Ishikawa (cell line): ENCODE data around the gene AGER.

Experiments used
- CEBPB ChIP-seq: IDR thresholded peaks from 2 replicates; pipeline ENCODE4 v1.6.1; 2012
- CREB1 ChIP-seq: IDR thresholded peaks from 2 replicates; pipeline ENCODE4 v1.6.1; 2012; ENCODE audit warnings: low read depth
- EGR1 ChIP-seq: IDR thresholded peaks from 2 replicates; pipeline ENCODE4 v1.6.1; 2012
- EP300 ChIP-seq: IDR thresholded peaks from 2 replicates; pipeline ENCODE4 v1.6.1; 2012; ENCODE audit warnings: borderline replicate concordance
- FOXM1 ChIP-seq: IDR thresholded peaks from 2 replicates; pipeline ENCODE4 v1.6.1; 2012; ENCODE audit warnings: low read depth, borderline replicate concordance
- MAX ChIP-seq: IDR thresholded peaks from 2 replicates; pipeline ENCODE4 v1.6.1; 2012
- NFIC ChIP-seq: IDR thresholded peaks from 2 replicates; pipeline ENCODE4 v1.6.1; 2012
- RAD21 ChIP-seq: IDR thresholded peaks from 2 replicates; pipeline ENCODE4 v1.6.1; 2012; ENCODE audit warnings: low read depth
- REST ChIP-seq: IDR thresholded peaks from 2 replicates; pipeline ENCODE4 v1.6.1; 2012; ENCODE audit warnings: low read depth, mild to moderate bottlenecking
- TAF1 ChIP-seq: IDR thresholded peaks from 2 replicates; pipeline ENCODE4 v1.6.1; 2012; ENCODE audit warnings: low read depth, mild to moderate bottlenecking
- TCF12 ChIP-seq: IDR thresholded peaks from 2 replicates; pipeline ENCODE4 v1.6.1; 2012; ENCODE audit warnings: low read depth
- TEAD4 ChIP-seq: IDR thresholded peaks from 2 replicates; pipeline ENCODE4 v1.6.1; 2012
- YY1 ChIP-seq: IDR thresholded peaks from 2 replicates; pipeline ENCODE4 v1.6.1; 2012; ENCODE audit warnings: low read depth
- ZBTB7A ChIP-seq: IDR thresholded peaks from 2 replicates; pipeline ENCODE4 v1.6.1; 2012; ENCODE audit warnings: low read depth
- TF ChIP-seq, protein P1 (sequence below): IDR thresholded peaks from 2 replicates; pipeline ENCODE4 v1.6.1; 2012

The AGER gene

GRCh38 chr6:32183483-32184083 is 470 bp downstream of the AGER start:
- TF ChIP-seq MAX: no peak

DNA sequence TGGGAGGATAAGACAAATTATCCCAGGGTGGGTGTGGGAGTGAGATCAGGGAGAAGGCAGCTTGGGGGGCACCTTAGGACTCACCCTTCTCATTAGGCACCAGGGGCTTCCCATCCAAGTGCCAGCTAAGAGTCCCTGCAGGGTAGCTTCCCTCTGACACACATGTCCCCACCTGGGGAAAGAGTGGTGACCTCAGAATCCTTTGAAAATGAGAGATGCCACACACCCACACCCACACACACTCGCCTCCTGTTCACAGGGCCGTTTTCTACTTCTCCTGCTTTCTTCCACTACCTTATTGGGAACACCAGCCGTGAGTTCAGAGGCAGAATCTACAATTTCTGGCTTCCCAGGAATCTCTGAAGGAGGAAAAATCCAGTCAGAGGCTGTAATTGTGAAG is 1.0 kb downstream of the AGER start:
- TF ChIP-seq FOXM1 (no peak), EP300 (no peak), REST (no peak), TEAD4 (no peak), CEBPB (no peak), TCF12 (no peak), TAF1 (no peak)

- no peak for TF ChIP-seq RAD21
- TF ChIP-seq YY1: no peak
- TF ChIP-seq TEAD4: no peak
- TF ChIP-seq REST: no peak
- TF ChIP-seq, protein P1, sequence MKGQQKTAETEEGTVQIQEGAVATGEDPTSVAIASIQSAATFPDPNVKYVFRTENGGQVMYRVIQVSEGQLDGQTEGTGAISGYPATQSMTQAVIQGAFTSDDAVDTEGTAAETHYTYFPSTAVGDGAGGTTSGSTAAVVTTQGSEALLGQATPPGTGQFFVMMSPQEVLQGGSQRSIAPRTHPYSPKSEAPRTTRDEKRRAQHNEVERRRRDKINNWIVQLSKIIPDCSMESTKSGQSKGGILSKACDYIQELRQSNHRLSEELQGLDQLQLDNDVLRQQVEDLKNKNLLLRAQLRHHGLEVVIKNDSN: no peak
- TF ChIP-seq FOXM1: no peak
- no peak for TF ChIP-seq EGR1
- no peak for TF ChIP-seq MAX
- no peak for TF ChIP-seq ZBTB7A
- TF ChIP-seq TCF12: no peak
- TF ChIP-seq NFIC: no peak
- TF ChIP-seq EP300: no peak
- TF ChIP-seq TAF1: no peak
- TF ChIP-seq CREB1: no peak
- TF ChIP-seq CEBPB: no peak
These were observed 1.5 kb downstream of the AGER start for GRCh38 chr6:32182555-32182981.

DNA sequence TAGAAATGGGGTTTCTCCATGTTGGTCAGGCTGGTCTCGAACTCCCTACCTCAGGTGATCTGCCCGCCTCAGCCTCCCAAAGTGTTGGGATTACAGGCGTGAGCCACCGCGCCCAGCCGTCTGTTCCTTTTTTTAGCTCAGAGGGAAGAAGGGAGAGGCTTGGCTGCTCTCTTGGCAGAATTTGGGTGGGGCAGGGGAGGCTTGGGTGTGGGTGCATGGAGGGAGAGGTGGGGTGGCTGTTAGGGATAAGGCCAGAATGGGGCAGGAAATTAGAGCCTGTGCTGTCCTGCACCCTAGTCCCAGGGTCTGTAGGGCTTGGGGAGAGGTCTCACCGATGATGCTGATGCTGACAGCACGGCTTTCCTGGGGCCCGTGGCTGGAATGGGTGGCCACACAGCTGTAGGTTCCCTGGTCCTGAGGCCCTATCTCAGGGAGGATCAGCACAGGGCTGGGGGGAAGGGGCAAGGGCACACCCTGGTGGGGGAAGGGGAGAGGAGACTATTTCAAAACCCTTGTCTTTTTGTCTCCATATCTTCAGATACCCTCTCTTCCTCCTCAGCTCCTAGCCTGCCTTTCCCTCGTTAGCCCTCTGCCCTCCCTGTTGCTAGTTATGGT is 2.0 kb downstream of the AGER start:
- TF ChIP-seq FOXM1 (no peak), TEAD4 (no peak), RAD21 (no peak), YY1 (no peak), ZBTB7A (no peak), EP300 (no peak), EGR1 (no peak), TCF12 (no peak), MAX (no peak), CEBPB (no peak), REST (no peak), TAF1 (no peak)
- TF ChIP-seq, protein P1: no peak
